WTC11 (cell line): ENCODE data around the gene KLK11. TPM values are rescaled to one million over a fixed set of nuclear protein-coding genes. Genes with fewer than 3 reads are reported as not detected.

Source experiments
- ATAC-seq: fragments of 200-7000 bp; cut with Tn5 transposase; 2 replicates; pipeline ENCODE4 v1.10.0; 2021; ENCODE audit warnings: mild to moderate bottlenecking, moderate library complexity
- CTCF ChIA-PET: fragments of 300-600 bp; sonication (Branson Sonifier 250); formaldehyde crosslinking; loops from one replicate; lab custom pipeline; 2021; ENCODE audit warnings: antibody characterized with exemption; lab: Charles Lee
- POLR2A ChIA-PET: fragments of 350-600 bp; sonication (Branson Sonifier 250); formaldehyde crosslinking; loops from one replicate; lab custom pipeline; 2021; ENCODE audit warnings: antibody characterized with exemption; lab: Charles Lee
- DNase-seq: peaks from one replicate; pipeline ENCODE4 v3.0.0; 2021; ENCODE audit warnings: low spot score
- H3K27ac Mint-ChIP-seq: 2 replicates; pipeline ENCODE4 v1.8.0; 2021; ENCODE audit warnings: mixed read lengths
- H3K27me3 Mint-ChIP-seq: 2 replicates; pipeline ENCODE4 v1.8.0; 2021; ENCODE audit warnings: low read depth, mild to moderate bottlenecking, moderate library complexity, mixed read lengths
- H3K36me3 Mint-ChIP-seq: 2 replicates; pipeline ENCODE4 v1.8.0; 2021; ENCODE audit warnings: mixed read lengths
- H3K4me1 Mint-ChIP-seq: 2 replicates; pipeline ENCODE4 v1.8.0; 2022; ENCODE audit warnings: mixed read lengths
- H3K4me3 Mint-ChIP-seq: 2 replicates; pipeline ENCODE4 v1.8.0; 2021; ENCODE audit warnings: mild to moderate bottlenecking, moderate library complexity, mixed read lengths
- H3K9me3 Mint-ChIP-seq: 2 replicates; pipeline ENCODE4 v1.8.0; 2021; ENCODE audit warnings: mixed read lengths
- ATF1 ChIP-seq: sonication (generic); formaldehyde crosslinking; IDR thresholded peaks from 2 replicates; pipeline ENCODE4 v1.8.1; 2023; ENCODE audit warnings: mild to moderate bottlenecking, moderate library complexity, missing genetic modification reagents
- ATF3 ChIP-seq: sonication (generic); formaldehyde crosslinking; conservative IDR thresholded peaks from 2 replicates; pipeline ENCODE4 v1.8.1; 2022; ENCODE audit warnings: mild to moderate bottlenecking, missing genetic modification reagents
- CREB1 ChIP-seq: sonication (generic); formaldehyde crosslinking; IDR thresholded peaks from 2 replicates; pipeline ENCODE4 v1.8.0; 2023; ENCODE audit warnings: mild to moderate bottlenecking, missing genetic modification reagents
- E2F5 ChIP-seq: sonication (generic); formaldehyde crosslinking; IDR thresholded peaks from 2 replicates; pipeline ENCODE4 v1.8.1; 2022; ENCODE audit warnings: mild to moderate bottlenecking, moderate library complexity, missing genetic modification reagents
- ESRRA ChIP-seq: sonication (generic); formaldehyde crosslinking; IDR thresholded peaks from 2 replicates; pipeline ENCODE4 v1.8.1; 2022; ENCODE audit warnings: mild to moderate bottlenecking, missing genetic modification reagents, borderline replicate concordance
- FOXP1 ChIP-seq: sonication (generic); formaldehyde crosslinking; IDR thresholded peaks from 2 replicates; pipeline ENCODE4 v1.8.0; 2022; ENCODE audit warnings: missing genetic modification reagents, mild to moderate bottlenecking, moderate library complexity, borderline replicate concordance
- MAX ChIP-seq: sonication (generic); formaldehyde crosslinking; IDR thresholded peaks from 2 replicates; pipeline ENCODE4 v1.8.0; 2022; ENCODE audit warnings: mild to moderate bottlenecking, missing genetic modification reagents
- MLX ChIP-seq: sonication (generic); formaldehyde crosslinking; IDR thresholded peaks from 2 replicates; pipeline ENCODE4 v1.8.1; 2023; ENCODE audit warnings: mild to moderate bottlenecking, missing genetic modification reagents, moderate library complexity
- OVOL2 ChIP-seq: fragments of 250-450 bp; sonication (Bioruptor Pico); IDR thresholded peaks from 2 replicates; pipeline ENCODE4 v1.9.0; 2021; ENCODE audit warnings: mild to moderate bottlenecking, borderline replicate concordance
- RORB ChIP-seq: fragments of 250-450 bp; sonication (Bioruptor Pico); IDR thresholded peaks from 2 replicates; pipeline ENCODE4 v1.9.0; 2021; ENCODE audit warnings: mild to moderate bottlenecking
- SOX15 ChIP-seq: fragments of 250-450 bp; sonication (Bioruptor Pico); IDR thresholded peaks from 2 replicates; pipeline ENCODE4 v1.9.0; 2021; ENCODE audit warnings: mild to moderate bottlenecking
- TCF7 ChIP-seq: sonication (generic); formaldehyde crosslinking; IDR thresholded peaks from 2 replicates; pipeline ENCODE4 v1.8.0; 2022; ENCODE audit warnings: mild to moderate bottlenecking, low read depth, missing genetic modification reagents, moderate library complexity
- TP53 ChIP-seq: sonication (generic); formaldehyde crosslinking; IDR thresholded peaks from 2 replicates; pipeline ENCODE4 v1.8.1; 2023; ENCODE audit warnings: mild to moderate bottlenecking, missing genetic modification reagents
- ZNF121 ChIP-seq: sonication (generic); formaldehyde crosslinking; IDR thresholded peaks from 2 replicates; pipeline ENCODE4 v1.8.0; 2023; ENCODE audit warnings: missing genetic modification reagents
- ZNF232 ChIP-seq: sonication (generic); formaldehyde crosslinking; IDR thresholded peaks from 2 replicates; pipeline ENCODE4 v1.8.0; 2022; ENCODE audit warnings: mild to moderate bottlenecking, missing genetic modification reagents
- ZNF317 ChIP-seq: sonication (generic); formaldehyde crosslinking; IDR thresholded peaks from 2 replicates; pipeline ENCODE4 v1.8.1; 2023; ENCODE audit warnings: low read depth, mild to moderate bottlenecking, moderate library complexity, missing genetic modification reagents, borderline replicate concordance
- ZNF396 ChIP-seq: fragments of 250-450 bp; sonication (Bioruptor Pico); IDR thresholded peaks from 2 replicates; pipeline ENCODE4 v1.8.0; 2021; ENCODE audit warnings: mild to moderate bottlenecking, moderate library complexity, borderline replicate concordance
- ZNF425 ChIP-seq: fragments of 250-450 bp; sonication (Bioruptor Pico); conservative IDR thresholded peaks from 2 replicates; pipeline ENCODE4 v1.9.0; 2021; ENCODE audit warnings: mild to moderate bottlenecking
- ZNF532 ChIP-seq: fragments of 250-450 bp; sonication (Bioruptor Pico); IDR thresholded peaks from 2 replicates; pipeline ENCODE4 v1.9.0; 2021; ENCODE audit warnings: mild to moderate bottlenecking, borderline replicate concordance
- total RNA-seq: library from RNA; stranded (reverse); gene quantifications from 3 replicates; pipeline ENCODE4 v1.2.3, GENCODE V29; 2021
- TF ChIP-seq, protein P1 (sequence below): fragments of 250-450 bp; sonication (Bioruptor Pico); IDR thresholded peaks from 2 replicates; pipeline ENCODE4 v2.1.2; 2022; ENCODE audit warnings: mild to moderate bottlenecking, moderate library complexity

KLK11 gene
- total RNA-seq, 1 experiment from 2014 or later = 0.55 TPM

DNA sequence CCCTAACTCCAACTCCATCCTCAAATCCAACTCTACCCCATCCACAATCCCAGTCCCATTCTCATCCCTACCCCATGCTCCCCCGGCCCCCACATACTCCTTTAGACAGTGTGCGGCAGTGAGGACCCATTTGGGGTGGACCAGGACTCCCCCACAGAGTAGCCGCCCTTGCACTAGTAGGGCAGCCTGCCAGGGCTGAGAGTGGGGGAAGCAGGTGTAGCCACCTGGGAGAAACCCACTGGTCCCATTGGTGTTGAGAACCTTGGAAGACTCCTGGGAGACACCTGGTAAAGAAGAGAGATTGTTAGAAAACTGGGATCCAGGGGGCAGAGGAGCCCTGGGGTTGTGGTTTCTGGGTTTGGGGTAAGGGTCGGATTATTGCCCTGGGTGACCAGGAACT lies 33.9 kb upstream of the KLK11 start:
- DNase-seq = no peak

More for the DNA sequence above, 33.9 kb upstream of the KLK11 start:
- Mint-ChIP-seq H3K27me3 (peaks cover 10% of the 10 kb centered on the region), H3K4me1 (peaks cover 2% of the 10 kb centered on the region; the same call in 1 of the 2 replicates), H3K9me3 (peaks cover 10% of the 10 kb centered on the region), H3K4me3 (no peak overlapping the region), H3K36me3 (no peaks in the 10 kb centered on the region), H3K27ac (no peak overlapping the region)
- no peak for ATAC-seq
- ChIA-PET POLR2A (no interaction called here), CTCF (no interaction called here)
- TF ChIP-seq TP53 = no peak
- TF ChIP-seq ATF1 (CRISPR knock-in tag) = no peak
- no peak for TF ChIP-seq E2F5 (CRISPR knock-in tag)
- no peak for TF ChIP-seq MAX
- no peak for TF ChIP-seq TCF7 (CRISPR knock-in tag)
- no peak for TF ChIP-seq ZNF232 (CRISPR knock-in tag)
- TF ChIP-seq ZNF317 (CRISPR knock-in tag) = no peak
- TF ChIP-seq, protein P1, sequence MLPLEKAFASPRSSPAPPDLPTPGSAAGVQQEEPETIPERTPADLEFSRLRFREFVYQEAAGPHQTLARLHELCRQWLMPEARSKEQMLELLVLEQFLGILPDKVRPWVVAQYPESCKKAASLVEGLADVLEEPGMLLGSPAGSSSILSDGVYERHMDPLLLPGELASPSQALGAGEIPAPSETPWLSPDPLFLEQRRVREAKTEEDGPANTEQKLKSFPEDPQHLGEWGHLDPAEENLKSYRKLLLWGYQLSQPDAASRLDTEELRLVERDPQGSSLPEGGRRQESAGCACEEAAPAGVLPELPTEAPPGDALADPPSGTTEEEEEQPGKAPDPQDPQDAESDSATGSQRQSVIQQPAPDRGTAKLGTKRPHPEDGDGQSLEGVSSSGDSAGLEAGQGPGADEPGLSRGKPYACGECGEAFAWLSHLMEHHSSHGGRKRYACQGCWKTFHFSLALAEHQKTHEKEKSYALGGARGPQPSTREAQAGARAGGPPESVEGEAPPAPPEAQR (CRISPR knock-in tag) = no peak
- TF ChIP-seq ATF3 (CRISPR knock-in tag) = no peak
- TF ChIP-seq ZNF121 (CRISPR knock-in tag) = no peak
- no peak for TF ChIP-seq ZNF532 (CRISPR knock-in tag)
- no peak for TF ChIP-seq SOX15 (CRISPR knock-in tag)
- TF ChIP-seq FOXP1 (CRISPR knock-in tag) = no peak
- no peak for TF ChIP-seq CREB1
- TF ChIP-seq MLX = no peak
- no peak for TF ChIP-seq OVOL2 (CRISPR knock-in tag)
- no peak for TF ChIP-seq RORB
- TF ChIP-seq ZNF396 (CRISPR knock-in tag) = no peak
- no peak for TF ChIP-seq ZNF425 (CRISPR knock-in tag)
- no peak for TF ChIP-seq ESRRA (CRISPR knock-in tag)
